ENCODE results near the gene VAV2. TPM values are rescaled to one million over a fixed set of nuclear protein-coding genes. Genes with fewer than 3 reads are reported as not detected.
A peak's percentile ranks its signal among the peaks of the same experiment; 100 is the strongest.

VAV2 gene
- total and polyA plus RNA-seq, 5 experiments from 2014 or later, result 0.20 to 4.3 (median 0.36) TPM

DNA sequence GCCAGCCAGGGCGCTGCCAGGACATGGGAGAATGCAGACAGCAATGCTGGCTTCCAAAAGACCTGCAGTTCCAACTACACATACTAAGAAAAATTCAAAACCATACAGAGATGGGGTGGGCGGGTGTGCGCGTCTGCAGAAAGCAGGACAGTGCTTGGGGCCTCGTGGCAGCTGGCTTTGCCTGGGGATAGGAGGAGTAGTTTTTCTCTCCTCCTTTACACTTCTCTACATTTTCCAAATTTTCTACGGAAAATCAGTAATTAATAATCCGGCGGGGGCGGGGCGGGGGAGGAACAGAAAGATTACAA, 210.3 kb downstream of the VAV2 start:
- H3K4me1 Mint-ChIP-seq, result peaks cover 0 to 41% (median under 1%) of the 10 kb centered on the region in 4 donors
- DNase-seq, result no peak
- no peak overlapping the region for H3K27ac Mint-ChIP-seq
- H3K4me3 Mint-ChIP-seq, result no peak overlapping the region
- H3K36me3 Mint-ChIP-seq, result no peaks in the 10 kb centered on the region
- no peaks in the 10 kb centered on the region for H3K9me3 Mint-ChIP-seq
- no peaks in the 10 kb centered on the region for H3K27me3 Mint-ChIP-seq
- POLR2A ChIA-PET, result no interaction called here
- ATAC-seq, result no peak

DNA sequence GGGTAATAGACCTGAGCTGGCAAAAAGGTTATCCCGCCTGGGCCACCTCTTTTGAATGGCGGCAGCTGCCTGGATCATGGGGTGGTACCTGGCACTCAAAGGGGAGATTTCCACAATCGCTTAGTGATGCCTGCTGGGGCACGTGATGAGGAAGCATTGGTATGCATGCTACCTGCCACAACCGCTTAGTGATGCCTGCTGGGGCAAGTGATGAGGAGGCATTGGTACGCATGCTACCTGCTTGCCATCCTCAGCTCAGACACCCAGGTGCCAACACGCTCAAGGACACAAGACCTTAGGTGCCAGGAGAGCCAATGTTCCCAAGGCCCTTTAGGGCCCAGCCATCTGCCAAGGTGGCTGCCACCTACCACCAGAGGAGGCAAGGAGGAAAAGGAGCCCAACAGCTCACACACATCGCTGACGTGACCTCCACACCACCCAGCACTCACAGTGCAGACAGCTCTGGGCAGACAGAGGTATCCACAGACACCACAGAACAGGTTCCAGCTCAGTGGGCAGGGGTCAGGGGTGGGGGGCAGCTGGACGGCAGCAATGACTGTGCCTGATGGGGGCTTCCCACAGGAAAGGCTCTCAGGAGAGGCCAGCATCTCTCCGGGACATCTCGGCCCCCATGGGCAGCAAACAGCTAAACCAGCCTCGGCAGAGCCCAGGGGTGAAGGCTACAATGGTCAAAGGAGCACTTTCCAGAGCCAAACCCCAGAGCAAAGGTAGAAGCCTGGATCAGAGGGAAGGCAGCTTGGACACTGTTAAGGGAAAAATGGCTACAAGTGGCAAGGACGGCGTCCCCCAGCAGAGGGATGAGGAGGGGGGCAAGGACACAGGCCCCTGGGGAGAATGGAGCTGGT, 210.9 kb downstream of the VAV2 start:
- Mint-ChIP-seq H3K27ac (no peak overlapping the region), H3K4me1 (peaks cover 0 to 35% (median under 1%) of the 10 kb centered on the region in 4 donors)

DNA sequence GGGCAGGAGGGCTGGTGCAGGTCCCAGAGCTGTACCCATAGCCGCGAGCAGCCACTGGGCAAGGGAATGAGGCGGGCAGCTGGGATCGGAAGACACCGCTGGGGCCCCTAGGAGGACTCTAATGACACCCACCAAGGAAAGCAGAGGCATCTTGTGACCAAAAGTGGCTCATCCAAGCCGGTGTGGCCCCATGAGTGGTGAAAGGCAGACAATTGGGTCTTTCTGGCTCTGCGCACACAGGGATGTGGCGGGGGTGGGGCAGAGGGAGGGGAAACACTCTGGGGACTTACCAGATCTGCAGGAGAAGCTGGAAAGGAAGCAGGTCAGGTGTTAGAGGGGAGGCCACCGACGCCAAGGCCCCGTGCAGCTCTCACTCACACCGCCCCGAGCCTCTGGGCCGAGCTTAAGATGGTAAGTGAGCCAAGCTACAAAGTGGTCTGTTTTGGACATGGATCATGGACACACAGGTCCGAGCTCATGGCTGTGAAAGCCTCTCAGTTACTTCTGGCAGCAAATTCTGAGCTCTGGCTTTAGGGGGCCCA, 211.6 kb downstream of the VAV2 start:
- Mint-ChIP-seq H3K4me1 (peaks cover 0 to 29% (median under 1%) of the 10 kb centered on the region in 4 donors), H3K36me3 (peaks cover 0 to 2% (median 0%) of the 10 kb centered on the region in 3 donors), H3K9me3 (peaks cover 0 to 2% (median 0%) of the 10 kb centered on the region in 9 donors), H3K27me3 (no peaks in the 10 kb centered on the region), H3K27ac (no peak overlapping the region), H3K4me3 (no peak overlapping the region)
- ATAC-seq, result no peak
- no peak for DNase-seq
- POLR2A ChIA-PET, result interaction anchor here (1.3 kb wide), 1 partner anchor 213 kb away, joined by 5 read pairs; no protein-coding TSS in a partner anchor

More for the DNA sequence above, 210.9 kb downstream of the VAV2 start:
- Mint-ChIP-seq H3K9me3 (no peaks in the 10 kb centered on the region), H3K36me3 (no peaks in the 10 kb centered on the region), H3K27me3 (no peaks in the 10 kb centered on the region), H3K4me3 (no peak overlapping the region)
- DNase-seq, result no peak
- POLR2A ChIA-PET, result interaction anchor here (1.3 kb wide), 1 partner anchor 212 kb away, joined by 5 read pairs; no protein-coding TSS in a partner anchor
- no peak for ATAC-seq

DNA sequence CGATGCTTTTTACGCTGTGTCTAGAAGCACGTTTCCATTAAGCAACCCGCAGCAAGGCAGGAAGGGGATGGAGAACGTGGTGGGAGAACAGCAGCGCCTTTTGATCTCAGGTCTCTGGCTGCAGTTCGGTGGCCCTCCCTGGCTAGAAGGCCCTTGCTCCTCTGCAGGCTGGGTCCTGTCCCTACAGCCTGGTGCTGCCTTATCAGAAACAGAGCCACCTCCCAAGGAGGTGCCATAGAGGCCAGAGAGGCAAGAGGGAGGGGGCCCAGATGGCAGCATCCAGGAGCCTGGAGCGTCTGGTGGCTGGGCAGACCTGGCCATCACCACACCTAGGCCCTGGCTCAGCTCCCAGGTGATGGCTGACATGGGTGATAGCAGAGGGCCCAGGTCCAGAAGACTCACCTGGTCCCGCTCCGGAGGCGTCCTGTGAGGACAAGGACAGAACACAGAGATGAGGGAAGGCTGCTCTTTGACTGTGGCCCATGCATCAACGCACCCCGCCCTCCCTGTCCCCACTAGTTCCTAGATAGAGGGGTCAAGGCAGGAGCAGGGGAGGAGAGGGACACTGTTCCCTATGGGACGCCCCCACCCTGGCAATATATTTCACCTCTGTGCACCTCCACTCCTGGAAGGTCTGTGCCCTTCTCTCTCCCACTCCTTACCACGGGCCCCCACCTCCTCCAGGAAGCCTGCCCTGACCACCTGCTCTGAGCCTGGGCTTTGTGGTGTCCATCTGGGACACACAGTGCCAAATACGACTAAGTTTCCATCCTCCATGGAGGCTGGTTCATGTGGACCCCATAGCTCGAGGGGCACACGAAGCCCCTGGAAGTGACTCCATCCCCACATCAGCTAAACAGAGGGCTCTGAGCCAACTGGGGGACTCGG, 212.4 kb downstream of the VAV2 start:
- no peak for ATAC-seq
- Mint-ChIP-seq H3K4me3 (no peak overlapping the region), H3K9me3 (peaks cover 0 to 4% (median 0%) of the 10 kb centered on the region in 9 donors), H3K36me3 (peaks cover 0 to 4% (median 0%) of the 10 kb centered on the region in 3 donors), H3K27ac (no peak overlapping the region), H3K27me3 (no peaks in the 10 kb centered on the region), H3K4me1 (peaks cover 0 to 25% (median under 1%) of the 10 kb centered on the region in 4 donors)
- no peak for DNase-seq
- POLR2A ChIA-PET, result interaction anchor here (1.3 kb wide), 1 partner anchor 214 kb away, joined by 5 read pairs; no protein-coding TSS in a partner anchor

DNA sequence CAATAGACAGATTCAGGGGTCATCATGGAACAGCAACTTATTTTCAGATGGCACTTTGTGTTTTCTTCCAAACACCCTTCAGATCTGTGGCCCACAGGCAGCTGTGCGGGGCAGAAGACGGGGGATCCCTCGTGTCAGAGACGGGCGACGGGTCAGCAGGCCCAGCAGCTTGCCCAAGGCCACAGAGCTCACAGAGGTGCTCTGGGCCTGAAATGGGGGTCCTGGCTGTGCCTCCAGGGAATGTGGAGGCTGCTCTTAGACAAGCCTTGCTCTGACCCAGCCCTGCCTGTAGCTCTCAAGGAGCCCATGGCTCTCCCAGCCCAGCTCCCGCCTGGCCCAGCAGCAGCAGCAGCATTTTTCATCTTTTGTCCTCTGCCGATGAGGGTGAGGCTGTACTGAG, 213.0 kb downstream of the VAV2 start:
- Mint-ChIP-seq H3K27me3 (no peaks in the 10 kb centered on the region), H3K36me3 (peaks cover 0 to 4% (median 0%) of the 10 kb centered on the region in 3 donors), H3K9me3 (peaks cover 0 to 6% (median 0%) of the 10 kb centered on the region in 9 donors), H3K4me3 (no peak overlapping the region), H3K4me1 (peaks cover 0 to 21% (median under 1%) of the 10 kb centered on the region in 4 donors), H3K27ac (no peak overlapping the region)
- ATAC-seq (no peak), DNase-seq (no peak)
- POLR2A ChIA-PET, result no interaction called here

DNA sequence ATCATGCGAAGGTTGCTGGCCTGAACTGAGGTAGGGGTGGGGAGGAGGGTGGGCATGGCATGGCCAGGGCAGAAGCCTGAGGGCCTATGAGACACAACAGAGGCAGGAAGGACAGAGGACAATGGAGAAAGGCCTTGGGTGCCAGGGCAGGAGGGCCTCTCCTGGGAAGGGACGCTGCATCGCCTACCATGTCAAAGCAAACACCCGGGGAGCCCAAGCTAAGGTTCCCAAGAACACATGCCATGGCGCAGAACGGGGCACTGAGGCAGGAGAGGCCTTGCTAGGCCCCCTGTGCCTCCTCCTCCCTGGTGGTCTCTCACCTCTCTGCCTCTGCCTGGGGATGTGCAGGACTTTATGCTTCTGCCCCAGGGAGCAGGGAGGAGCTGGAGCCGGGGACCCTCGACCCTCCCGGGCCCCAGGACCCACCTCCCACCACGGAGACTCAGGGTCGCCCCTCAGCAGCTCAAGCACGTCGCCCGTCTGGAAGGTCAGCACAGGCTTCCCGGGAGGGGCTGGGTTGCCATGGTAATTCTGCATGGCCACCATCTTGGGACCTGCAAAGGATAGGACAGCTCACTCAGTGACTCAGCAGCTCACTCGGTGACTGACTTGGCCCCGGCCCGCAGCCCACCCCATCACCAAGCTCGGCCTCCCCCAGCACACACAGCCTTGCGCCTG, 213.6 kb downstream of the VAV2 start:
- peaks cover 0 to 4% (median under 1%) of the 10 kb centered on the region in 3 donors for H3K36me3 Mint-ChIP-seq
- DNase-seq (no peak), ATAC-seq (no peak)
- no peaks in the 10 kb centered on the region for H3K27me3 Mint-ChIP-seq
- peaks cover 0 to 12% (median 0%) of the 10 kb centered on the region in 9 donors for H3K9me3 Mint-ChIP-seq
- no peak overlapping the region for H3K27ac Mint-ChIP-seq
- POLR2A ChIA-PET, result no interaction called here
- peaks cover 0 to 15% (median under 1%) of the 10 kb centered on the region in 4 donors for H3K4me1 Mint-ChIP-seq
- H3K4me3 Mint-ChIP-seq, result no peak overlapping the region

DNA sequence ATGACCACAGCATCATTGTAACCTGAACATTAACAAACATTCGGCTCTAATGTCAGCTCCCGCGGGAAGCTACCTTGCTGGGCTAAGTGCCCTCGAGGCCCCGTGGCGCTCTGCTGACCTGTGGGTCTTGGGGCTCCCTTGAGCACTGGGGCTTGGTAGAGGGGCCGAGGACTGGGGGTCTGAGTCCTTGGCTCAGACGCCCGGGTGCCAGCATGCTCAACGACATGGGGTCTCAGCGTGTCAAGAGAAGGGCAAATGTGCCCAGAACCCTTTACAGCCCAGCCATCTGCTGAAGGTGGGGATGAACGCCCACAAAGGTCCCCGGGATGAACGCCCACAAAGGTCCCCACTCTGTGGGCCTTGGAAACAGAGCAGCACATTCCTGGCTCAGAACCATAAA, 214.3 kb downstream of the VAV2 start:
- H3K4me1 Mint-ChIP-seq, result peaks cover 0 to 9% (median under 1%) of the 10 kb centered on the region in 4 donors
- peaks cover 0 to 4% (median 2%) of the 10 kb centered on the region in 3 donors for H3K36me3 Mint-ChIP-seq
- peaks cover 0 to 16% (median 0%) of the 10 kb centered on the region in 9 donors for H3K9me3 Mint-ChIP-seq
- H3K4me3 Mint-ChIP-seq, result no peak overlapping the region
- POLR2A ChIA-PET, result no interaction called here
- no peak overlapping the region for H3K27ac Mint-ChIP-seq
- DNase-seq (peak in 1 of 10 donors; percentile 47), ATAC-seq (no peak)
- H3K27me3 Mint-ChIP-seq, result no peaks in the 10 kb centered on the region

DNA sequence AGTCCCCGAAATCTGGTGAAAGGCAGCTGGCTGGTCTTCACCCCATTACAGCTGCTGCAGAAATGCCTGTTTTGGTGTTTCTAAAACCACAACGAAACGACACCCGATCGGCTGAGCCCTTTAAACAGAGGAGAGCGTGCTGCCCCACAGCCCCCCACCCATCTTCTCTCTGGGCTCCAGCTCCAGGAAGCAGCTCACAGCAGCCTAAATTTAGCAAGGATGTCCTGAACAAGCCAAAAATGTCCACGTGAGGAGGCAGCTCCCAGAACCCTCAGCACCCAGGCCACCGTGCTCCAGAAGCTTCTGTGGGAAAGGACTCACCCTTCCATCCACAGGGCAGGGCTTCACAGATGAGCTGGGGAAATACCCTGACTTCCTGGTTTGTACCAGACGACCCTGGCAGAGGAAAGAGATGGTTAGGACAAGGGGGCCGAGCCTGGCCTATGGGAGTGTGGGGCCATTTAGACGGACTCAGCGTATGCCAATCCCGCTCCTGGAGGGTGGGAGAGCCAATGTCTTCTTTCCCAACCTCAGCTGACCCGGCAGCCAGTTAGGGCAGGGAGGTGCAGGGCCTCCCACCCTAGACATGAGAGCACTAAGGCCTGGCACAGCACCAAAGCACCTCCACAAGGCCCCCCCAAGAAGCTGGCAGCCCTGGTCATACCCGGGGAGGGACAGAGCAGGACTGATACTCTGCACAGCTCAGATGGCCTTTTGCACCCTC, 214.9 kb downstream of the VAV2 start:
- POLR2A ChIA-PET, result no interaction called here
- DNase-seq (peak in 1 of 10 donors; percentile 48), ATAC-seq (no peak)
- H3K27ac Mint-ChIP-seq, result no peak overlapping the region
- peaks cover 0 to 3% (median under 1%) of the 10 kb centered on the region in 4 donors for H3K4me1 Mint-ChIP-seq
- H3K9me3 Mint-ChIP-seq, result peaks cover 0 to 16% (median 0%) of the 10 kb centered on the region in 9 donors
- H3K36me3 Mint-ChIP-seq, result peaks cover 0 to 4% (median 2%) of the 10 kb centered on the region in 3 donors
- no peak overlapping the region for H3K4me3 Mint-ChIP-seq
- H3K27me3 Mint-ChIP-seq, result no peaks in the 10 kb centered on the region

DNA sequence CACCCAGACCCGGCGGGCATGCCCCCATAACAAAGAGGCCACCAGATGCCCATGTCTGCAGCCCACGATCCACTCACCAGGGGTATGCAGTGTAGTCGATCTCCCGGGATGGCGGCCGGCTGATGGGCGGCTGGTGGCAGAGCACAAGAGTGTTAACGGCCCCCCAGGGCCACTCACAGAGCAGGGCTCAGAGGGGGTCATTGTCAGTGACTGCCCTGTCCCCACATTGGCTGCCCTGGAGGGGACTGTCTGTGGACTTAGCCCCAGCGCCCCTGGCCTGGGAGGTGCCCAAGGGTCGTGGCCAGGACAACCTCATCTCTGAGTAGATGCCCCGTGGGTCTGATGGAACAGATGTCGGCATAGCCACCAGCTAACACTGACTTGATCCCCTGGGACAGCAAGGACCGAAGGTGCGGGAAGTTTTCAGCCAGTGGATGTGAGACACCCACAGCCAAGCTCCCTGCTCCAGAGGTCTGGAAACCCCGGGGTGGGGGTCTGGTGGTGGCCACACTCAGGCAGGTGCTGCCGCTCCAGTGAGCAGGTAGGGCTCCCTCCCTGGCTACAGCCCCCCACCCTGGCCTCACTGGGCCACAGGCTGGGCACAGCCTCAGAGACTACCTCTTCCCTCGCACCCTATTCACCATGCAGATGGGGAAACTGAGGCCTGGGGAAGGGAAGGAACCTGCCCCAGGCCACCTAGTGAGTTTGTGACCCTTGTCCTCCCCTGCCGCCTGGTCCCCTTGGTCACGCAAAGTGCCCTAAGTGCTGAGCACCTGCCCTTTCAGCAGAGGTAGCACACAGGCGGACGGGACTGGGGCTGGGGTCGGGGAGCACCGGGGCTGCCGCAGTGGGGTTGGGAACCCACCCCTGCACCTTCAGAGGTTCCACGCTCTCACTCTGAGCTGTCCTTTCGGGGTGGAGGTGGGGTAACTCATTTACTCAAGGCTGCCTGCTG, 215.9 kb downstream of the VAV2 start:
- H3K4me1 Mint-ChIP-seq, result no peaks in the 10 kb centered on the region
- POLR2A ChIA-PET, result no interaction called here
- H3K27ac Mint-ChIP-seq, result no peak overlapping the region
- H3K4me3 Mint-ChIP-seq, result no peak overlapping the region
- ATAC-seq (no peak), DNase-seq (peak in 1 of 10 donors; percentile 57)
- peaks cover 0 to 4% (median 2%) of the 10 kb centered on the region in 3 donors for H3K36me3 Mint-ChIP-seq
- no peaks in the 10 kb centered on the region for H3K27me3 Mint-ChIP-seq
- peaks cover 0 to 16% (median 0%) of the 10 kb centered on the region in 9 donors for H3K9me3 Mint-ChIP-seq

DNA sequence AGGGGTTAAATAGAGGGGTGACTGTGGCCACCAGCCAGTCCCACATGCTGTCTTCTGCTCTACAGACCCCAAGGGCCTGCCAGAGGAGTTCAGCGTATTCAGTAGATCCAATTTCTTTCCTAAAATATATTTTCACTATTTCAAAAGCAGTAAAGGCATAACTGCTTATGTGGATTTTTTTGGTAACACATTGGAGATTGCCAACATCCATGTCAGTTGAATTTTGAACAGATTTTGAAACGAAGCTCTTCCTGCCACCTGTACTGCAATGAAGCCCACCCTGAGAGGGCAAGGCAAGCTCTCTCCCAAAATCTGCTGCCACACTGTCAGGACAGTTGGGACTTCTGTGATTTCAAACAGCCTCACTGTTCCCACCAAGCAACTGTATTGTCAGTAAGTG, 216.8 kb downstream of the VAV2 start:
- POLR2A ChIA-PET, result no interaction called here
- ATAC-seq (no peak), DNase-seq (peak in 1 of 10 donors; percentile 1)
- Mint-ChIP-seq H3K4me1 (no peaks in the 10 kb centered on the region), H3K36me3 (peaks cover 0 to 4% (median 4%) of the 10 kb centered on the region in 3 donors), H3K27ac (no peak overlapping the region), H3K9me3 (peaks cover 0 to 16% (median 0%) of the 10 kb centered on the region in 9 donors), H3K4me3 (no peak overlapping the region), H3K27me3 (no peaks in the 10 kb centered on the region)

DNA sequence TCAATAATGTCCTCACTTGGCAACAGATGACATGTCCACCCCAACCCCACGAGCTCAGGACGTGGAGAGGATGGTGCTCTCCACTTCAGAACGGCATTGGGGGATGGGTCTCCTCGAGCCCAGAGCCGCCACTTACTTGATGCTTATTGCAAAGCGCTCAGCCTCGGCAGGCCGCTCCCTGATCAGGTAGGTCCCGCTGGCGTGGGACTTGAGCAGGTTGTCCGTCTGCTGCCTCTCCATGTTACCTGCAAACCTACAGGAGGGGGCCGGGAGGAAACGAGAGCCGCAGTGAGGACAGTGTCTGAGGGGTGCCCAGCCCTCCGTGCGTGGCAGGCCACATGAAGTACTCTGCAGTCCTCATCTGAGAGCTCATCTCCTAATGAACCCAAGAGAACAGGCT, 217.3 kb downstream of the VAV2 start:
- Mint-ChIP-seq H3K4me1 (no peaks in the 10 kb centered on the region), H3K36me3 (peaks cover 0 to 4% (median 4%) of the 10 kb centered on the region in 3 donors), H3K9me3 (peaks cover 0 to 16% (median 0%) of the 10 kb centered on the region in 9 donors), H3K27me3 (no peaks in the 10 kb centered on the region), H3K4me3 (no peak overlapping the region), H3K27ac (no peak overlapping the region)
- POLR2A ChIA-PET, result no interaction called here
- DNase-seq, result no peak
- ATAC-seq, result no peak

All from naive thymus-derived CD8-positive, alpha-beta T cell (primary cell).